ENCODE data around the gene TUBB8.
"Not testable (repeated sequence)": the region's sequence is repeated elsewhere in the genome, so short reads cannot be mapped to it uniquely, and the experiment has no call there.

The TUBB8 gene

GRCh38 chr10:10261-10971 is 38.7 kb downstream of the TUBB8 start:
- not testable (repeated sequence) for H3K9me3 ChIP-seq (ENCODE audit: low read length); H3K4me3 ChIP-seq (ENCODE audit: low read length); H2AFZ ChIP-seq (ENCODE audit: low read depth, low read length)

More at GRCh38 chr10:10261-10971, 38.7 kb downstream of the TUBB8 start:
- not testable (repeated sequence) for H3K4me1 ChIP-seq (ENCODE audit: insufficient read depth, low read length); H3K36me3 ChIP-seq (ENCODE audit: insufficient read depth, low read length); H3K27me3 ChIP-seq (ENCODE audit: insufficient read depth, low read length)

Data from neuron (in vitro differentiated cells).